Stimulated activated CD8-positive, alpha-beta memory T cell treated with anti-CD3 and anti-CD28 coated beads, Interleukin-4, amount 100 ng/mL, for 4 hours (primary cell): ENCODE measurements around the gene FN3K.
"Not testable (repeated sequence)": the region's sequence is repeated elsewhere in the genome, so short reads cannot be mapped to it uniquely, and the experiment has no call there.

Source experiments
- DNase-seq, 2 donors: peaks; one replicate each; pipeline ENCODE4 v3.0.0-alpha.2; 2020; ENCODE audit warnings: low read depth in 2 of 2, low spot score in 1 of 2

FN3K gene

DNA sequence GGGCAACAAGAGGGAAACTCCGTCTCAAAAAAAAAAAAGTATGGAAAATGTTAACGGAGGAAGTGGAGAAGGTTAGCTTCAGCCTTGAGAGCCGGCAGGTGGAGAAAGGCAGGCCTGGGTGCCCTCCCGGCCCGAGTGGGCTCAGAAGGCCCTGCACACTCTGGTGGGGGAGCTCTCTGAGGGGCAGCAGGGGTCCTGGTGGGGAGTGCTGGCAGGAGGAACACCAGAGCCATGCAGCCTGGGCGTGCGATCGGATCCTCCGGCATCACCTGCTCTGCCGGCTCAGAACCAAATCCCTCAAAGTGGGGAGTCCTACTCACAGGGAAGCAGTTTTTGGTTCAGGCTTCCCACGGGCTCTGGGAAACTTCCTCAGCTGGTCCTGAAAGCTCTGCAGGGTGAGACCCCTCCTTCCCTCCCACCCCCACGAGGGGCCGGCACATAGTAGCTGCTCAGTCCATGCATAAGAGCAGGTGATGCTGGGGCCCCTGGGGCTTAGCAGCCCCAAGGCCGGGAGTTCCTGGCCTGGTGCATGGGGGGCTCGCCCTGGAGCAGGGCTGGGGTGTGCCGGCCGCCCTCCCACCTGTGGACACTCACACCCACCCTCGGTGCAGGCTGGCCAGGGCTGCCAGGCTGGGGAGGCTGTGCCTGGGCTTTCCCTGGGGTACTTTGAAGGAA lies 1.2 kb downstream of the FN3K start:
- no peak for DNase-seq

DNA sequence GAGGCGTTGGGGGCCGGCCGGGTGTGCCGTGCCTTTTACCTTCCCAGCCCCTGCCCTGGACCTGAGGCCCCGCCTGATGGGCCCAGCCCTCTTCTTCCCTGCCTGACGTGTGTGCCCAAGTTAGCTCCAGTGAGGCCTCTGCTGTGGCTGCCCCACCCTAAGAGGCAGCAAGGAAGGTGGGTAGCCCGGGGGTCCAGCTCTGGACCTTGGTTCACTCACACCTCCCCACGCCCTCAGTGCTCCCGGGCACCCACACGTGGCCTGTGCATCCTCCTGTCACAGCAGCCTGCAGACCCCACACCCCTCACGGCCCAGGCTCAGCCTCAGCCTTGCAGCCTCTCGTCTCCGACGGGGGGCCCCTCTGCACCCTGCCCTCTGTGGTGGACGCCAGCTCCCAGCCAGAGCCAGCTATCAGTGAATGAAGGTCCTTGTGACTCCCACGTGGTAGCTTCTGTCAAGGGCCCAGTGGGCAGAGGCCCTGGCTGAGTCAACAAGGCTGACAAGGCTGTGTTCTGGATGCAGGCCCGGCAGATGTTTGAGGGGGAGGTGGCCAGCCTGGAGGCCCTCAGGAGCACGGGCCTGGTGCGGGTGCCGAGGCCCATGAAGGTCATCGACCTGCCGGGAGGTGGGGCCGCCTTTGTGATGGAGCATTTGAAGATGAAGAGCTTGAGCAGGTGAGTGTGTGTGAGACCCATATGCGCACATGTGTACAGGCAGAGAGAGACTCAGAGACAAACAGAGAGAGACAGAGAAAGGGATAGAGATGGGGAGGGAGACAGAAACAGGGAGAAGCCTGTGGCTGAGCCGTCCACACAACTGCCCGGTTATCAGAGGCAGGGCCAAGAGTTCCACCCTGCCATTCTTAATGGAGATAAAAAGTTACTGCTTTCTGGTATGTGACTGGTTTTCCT lies 2.8 kb downstream of the FN3K start:
- no peak for DNase-seq

DNA sequence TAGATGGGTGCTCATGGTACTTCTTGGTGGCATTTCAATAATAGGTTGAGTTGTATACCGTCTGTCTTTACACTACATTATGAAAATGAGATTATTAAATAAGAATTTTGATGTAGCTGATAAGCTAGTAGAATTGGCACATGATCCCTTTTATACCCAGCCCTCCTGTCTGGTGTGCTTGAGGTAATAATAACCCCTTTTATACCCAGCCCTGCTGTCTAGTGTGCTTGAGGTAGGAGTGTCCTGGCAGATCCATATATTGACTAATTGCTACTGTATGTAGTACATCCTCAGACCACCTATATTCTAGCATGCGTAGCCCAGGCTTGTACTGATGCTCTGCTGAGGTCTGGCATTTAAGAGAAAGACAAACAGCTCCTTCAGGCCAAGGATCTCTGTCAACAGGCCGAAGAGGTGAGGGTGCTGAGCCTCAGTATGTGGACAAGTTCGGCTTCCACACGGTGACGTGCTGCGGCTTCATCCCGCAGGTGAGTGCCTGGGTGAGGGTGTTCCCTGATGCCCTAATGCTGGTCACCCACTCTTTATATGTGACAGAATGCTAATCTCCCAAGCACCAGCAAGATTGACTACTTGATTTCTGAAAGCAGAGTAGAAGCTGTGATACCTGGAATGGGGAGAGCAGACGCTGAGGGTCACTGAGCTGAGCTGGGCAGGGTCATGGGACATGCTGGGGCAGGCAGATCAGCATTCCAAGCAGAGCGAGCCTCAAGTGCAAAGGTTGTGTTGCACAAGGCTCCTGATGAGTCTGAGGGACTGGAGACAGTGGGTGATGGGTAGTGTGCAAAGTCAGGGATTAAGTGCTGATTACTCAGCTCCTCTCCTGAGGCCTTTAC lies 5.7 kb downstream of the FN3K start:
- DNase-seq: no peak

DNA sequence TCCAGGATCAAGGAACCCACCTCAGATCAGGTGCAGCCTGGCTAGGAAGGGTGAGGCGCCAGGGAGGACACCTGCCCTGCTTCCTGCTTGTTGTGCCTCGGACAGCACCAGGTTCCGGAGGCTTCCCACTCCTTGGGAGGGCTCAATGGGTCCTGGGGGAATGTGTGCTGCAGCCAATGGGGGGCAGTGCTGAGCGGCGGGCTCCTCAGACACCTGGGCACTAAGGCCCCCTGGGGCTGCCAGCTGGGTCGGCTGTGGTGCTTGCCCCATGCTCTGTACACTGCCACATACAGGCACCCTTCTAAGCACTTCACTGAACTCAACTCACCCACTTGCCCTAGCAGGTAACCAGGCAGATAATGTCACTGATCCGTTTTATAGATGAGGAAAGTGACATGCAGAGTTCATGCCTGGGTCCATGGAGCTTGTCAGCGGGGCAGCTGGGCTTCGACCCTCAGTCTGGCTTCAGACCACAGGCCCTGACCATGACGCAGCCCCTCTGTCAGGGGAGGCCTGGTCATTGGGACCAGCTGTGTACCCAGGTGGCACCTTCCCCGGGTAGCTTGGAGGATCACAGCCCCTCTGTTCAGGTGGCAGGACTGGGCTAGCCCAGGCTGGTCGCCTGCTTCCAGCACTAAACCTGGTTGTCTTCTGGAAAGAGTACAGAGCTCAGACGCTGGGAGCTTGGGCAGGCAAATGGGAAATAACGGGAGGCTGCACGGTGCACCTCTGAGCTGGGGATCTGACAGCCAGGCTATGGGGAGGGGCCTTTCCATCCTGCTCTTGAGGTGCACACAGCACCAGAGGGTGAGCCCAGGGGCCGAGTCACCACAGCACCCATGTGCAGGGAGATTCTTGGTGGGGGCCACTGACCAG lies 8.2 kb downstream of the FN3K start:
- no peak for DNase-seq

DNA sequence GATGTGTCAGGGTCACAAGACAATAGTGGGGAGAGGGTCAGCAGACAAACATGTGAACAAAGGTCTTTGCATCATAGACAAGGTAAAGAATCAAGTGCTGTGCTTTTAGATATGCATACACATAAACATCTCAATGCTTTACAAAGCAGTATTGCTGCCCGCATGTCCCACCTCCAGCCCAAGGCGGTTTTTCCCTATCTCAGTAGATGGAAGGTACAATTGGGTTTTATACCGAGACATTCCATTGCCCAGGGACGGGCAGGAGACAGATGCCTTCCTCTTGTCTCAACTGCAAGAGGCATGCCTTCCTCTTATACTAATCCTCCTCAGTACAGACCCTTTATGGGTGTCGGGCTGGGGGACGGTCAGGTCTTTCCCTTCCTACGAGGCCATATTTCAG lies 9.3 kb downstream of the FN3K start:
- not testable (repeated sequence) for DNase-seq

DNA sequence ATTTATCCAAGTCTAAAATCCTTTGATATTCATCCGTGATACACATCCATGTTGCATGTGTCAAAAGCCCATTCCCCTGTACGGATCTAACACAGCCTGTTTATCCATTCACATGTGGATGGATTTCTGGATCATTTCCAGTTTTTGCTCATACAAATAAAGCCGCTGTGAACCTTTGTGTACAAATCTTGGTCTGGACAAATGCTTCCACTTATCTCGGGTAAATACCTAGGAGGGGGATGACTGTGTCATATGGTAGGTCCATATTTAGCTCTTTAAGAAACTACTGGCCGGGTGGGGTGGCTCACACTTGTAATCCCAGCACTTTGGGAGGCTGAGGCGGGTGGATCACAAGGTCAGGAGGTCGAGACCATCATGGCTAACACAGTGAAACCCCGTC lies 10.1 kb downstream of the FN3K start:
- no peak for DNase-seq

DNA sequence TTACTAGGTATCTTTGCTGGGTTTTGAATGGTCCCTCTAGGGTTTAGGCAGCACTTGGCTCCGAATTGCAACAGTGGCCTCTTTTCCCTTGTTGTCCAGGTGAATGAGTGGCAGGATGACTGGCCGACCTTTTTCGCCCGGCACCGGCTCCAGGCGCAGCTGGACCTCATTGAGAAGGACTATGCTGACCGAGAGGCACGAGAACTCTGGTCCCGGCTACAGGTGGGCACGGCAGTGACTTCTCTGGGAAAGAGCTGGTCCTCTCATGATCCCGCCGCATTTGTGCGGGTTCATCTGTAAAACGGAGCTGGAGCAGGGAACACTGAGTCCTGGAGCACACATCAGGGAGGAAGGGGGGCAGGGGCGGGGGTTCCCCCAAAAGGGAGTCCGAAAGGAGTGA lies 13.3 kb downstream of the FN3K start:
- no peak for DNase-seq

DNA sequence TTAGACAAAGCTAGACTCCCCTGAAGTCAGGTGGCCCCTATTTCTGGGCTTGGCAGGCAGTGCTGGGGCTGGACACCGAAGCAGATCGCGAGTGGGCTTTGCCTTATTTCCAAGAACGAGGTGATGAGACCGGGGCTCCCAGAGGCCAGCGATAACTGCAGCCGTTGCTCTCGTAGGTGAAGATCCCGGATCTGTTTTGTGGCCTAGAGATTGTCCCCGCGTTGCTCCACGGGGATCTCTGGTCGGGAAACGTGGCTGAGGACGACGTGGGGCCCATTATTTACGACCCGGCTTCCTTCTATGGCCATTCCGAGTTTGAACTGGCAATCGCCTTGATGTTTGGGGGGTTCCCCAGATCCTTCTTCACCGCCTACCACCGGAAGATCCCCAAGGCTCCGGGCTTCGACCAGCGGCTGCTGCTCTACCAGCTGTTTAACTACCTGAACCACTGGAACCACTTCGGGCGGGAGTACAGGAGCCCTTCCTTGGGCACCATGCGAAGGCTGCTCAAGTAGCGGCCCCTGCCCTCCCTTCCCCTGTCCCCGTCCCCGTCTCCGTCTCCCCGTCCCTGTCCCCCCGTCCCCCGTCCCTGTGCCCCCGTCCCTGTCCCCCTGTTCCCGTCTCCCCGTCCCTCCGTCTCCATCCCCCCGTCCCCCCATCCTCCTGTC lies 15.0 kb downstream of the FN3K start:
- no peak for DNase-seq

DNA sequence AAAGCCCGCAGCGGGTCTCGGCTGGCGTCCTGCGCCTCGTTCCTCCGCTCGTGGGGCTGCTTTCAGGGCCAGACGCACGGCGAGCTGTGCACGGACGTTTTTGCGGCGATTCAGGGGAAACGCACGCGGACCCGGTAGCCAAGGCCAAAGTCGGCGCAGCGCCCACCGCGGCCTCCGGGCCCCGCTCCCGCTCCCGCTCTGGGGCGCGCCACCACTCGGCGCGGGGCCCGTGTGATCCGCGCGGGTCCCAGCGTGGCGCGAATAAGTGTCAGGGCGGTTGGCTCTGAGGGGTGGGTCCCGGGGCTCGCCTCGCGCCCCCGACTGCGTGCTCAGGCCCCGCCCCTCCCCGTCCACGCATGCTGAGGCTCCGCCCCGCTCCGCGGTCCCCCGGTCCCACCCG lies 15.8 kb downstream of the FN3K start:
- DNase-seq: no peak

DNA sequence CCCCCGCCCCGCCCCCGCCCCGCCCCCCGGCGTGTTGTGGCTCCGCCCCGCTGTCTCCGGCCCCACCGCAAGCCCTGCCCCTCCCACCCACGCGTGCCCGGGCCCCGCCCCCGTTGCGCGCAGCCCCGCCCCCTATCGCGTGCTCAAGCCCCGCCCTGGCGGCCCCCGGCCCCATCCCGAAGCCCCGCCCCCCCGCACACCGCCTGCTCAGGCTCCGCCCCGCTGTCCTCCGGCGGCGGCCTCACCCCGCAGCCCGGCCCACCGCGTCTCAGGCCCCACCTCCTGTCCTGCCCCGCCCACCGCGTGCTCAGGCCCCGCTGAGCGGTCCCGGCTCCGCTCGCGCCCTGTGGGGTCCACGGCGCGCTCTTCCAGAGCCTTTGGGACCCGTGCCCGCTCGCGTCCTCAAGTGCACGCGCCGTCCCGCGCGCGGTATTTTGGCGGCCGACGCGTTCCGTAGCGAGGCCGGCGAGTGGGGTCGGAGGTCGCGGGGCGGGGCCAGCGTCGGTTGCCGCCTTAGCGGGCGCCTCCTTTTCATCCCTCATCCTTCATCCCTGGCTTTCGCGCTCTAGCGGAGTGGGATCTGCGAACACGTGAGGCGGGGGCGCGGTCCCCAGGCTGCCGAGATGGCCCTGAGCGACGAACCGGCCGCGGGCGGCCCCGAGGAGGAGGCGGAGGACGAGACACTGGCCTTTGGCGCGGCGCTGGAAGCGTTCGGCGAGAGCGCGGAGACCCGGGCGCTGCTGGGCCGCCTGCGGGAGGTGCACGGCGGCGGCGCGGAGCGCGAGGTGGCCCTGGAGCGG lies 16.4 kb downstream of the FN3K start, which contains the start of gene TBCD:
Gene TBCD, plus strand, starts transcription at position 495 of the 800 bp plus-strand sequence. Its CDS starts 129 bp downstream, at position 624.
- peak; percentile 59 to 78 for DNase-seq

DNA sequence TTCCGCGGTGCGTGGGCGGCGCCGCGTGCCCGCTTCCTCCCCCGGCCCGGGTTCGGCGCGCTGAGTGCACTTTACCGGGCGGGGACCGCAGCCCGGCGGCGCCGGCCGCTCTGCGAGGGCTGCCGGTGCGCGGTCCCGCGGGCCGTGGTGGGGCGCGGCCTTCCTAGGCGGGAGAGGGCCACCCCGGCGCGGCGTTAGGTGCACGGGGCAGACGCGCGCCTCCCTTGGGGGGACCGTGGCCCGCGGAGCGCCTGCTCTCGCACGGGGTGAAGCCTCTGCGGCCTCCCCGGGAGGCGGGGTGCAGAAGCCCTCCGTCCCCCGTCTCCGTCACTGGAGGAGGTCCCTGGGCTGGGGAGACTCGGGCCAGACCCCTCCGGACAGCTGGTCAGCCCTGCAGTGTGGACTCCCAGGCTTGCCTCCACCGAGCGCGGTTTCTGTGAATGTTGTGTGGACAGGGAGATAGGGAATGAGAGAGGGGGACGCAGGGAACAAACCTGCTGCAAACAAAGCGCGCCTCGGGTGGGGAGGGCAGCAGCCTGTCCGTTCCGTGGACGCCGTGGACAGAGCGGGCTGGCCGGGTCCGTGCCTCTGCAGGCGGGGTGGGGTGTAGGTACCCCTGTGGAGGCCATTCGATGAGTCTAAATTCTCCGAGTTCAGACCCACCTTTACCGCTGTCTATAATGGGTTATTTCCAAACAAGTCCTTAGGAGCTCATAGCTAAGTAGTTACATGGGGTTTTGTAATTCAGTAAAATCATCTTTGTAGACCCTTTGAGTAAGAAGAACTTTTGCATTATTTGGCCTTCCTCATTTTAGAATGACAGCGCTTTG lies 17.2 kb downstream of the FN3K start:
- no peak for DNase-seq

DNA sequence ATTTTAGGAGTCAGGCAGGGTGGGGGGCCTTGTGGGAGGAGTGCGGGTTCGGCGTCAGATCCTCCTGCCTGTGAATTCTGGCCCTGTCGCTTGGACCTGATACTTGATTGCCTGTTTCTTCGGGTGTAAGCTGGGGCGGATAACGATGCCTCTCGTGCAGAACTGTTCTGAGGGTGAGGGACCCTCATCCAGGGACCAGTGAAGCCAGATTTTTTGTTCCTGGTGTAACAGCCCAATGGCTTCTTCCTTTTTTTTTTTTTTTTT lies 17.7 kb downstream of the FN3K start:
- no peak for DNase-seq

DNA sequence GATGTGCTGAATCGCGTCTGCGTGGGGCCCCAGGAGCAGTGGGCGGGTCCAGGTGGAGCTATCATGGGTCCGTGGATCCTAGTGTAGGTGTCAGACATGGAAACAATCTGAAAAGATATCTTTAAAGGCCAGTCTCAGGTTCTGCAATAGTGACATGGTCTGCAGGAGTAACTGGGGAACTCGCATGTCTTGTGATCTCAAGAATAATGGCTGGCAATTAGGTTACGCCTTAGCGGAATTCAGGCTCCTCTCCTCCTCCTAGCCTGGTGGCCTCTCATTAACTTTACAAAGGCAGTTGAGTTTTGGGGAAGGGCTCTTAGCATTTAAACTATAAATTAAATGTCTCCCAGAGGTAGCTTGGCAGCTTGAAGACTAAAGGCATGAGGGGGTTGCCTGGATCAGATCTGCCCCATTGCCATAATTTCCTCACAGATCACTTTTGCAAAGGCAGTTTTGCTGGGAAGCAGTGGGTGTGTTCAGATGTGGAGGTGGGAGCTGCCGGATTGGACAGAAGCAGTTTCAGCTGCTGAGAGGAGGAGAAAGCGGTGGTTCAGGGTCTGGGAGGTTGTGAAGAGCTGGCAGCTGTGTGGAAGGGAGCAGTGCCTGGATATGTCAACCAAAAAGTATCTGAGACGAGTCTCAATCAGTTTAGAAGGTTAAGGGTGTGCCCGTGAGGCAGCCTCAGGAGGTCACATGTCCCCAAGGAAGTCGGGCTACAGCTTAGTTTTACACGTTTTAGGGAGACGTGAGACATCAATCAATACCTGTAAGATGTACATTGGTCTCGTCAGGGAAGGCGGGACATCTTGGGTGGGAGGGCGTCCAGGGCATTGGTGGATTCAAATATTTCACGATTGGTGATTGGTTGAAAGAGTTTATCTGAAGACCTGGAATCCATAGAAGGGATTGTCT lies 19.1 kb downstream of the FN3K start:
- DNase-seq: no peak

DNA sequence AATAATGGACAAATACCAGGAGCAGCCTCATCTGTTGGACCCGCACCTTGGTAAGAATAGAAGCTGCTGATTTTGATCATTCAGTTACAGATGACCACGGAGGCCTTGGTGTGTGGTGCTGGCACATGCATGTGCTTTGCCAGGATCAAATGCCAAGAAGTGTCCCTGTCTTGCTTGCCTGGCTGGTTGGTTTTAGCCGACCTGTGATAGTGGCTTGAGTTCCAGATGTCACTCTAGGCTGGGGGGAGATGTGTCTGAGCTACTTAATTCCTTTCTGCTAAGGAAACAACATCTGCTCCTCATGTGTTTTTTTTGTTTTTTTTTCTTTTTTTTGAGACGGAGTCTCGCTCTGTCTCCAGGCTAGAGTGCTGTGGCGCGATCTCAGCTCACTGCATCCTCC lies 20.8 kb downstream of the FN3K start:
- no peak for DNase-seq

DNA sequence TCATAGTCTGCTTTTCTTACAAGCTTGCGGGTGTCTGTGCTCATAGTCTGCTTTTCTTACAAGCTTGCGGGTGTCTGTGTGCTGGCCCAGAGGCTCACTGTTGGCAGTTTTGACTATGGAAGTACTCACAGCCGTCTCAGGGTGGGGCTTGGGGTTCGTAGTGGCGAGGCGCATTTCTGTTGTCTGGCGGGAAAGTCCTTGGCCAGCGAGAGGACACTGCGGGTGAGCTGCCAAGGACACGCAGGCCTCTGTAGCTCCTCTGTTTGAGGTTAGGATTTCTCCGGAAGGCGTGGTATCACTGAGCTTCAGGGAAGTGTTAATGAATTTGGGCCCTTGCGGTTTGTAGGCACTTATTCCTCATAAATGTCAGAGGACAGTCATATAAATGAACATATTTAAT lies 30.0 kb downstream of the FN3K start:
- no peak for DNase-seq

DNA sequence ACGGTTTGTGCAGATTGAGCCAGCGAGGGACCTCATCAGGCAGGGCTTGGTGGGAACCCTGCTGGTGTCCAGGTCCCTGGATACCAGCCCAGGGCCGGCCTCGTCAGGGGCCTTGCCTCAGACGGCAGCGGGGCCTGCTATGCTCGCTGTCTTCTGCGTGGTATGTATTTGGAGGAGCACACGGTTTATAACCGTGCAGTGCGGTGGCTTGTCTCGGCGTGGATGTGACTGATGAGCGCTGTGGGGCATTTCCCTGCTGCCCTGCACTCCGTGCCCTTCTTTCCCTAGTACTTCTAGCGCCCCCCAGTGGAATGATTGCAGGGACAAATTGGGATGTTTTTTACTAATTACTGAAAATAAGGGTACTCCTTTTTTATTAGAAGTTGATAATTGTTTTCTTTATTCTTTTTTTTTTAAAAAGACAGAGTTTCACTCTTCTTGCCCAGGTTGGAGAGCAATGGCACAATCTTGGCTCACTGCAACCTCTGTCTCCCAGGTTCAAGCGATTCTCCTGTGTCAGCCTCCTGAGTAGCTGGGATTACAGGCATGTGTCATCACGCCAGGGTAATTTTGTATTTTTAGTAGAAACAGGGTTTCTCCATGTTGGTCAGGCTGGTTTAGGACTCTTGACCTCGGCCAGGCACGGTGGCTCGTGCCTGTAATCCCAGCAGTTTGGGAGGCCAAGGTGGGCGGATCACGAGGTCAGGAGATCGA lies 31.8 kb downstream of the FN3K start:
- peak in 1 of 2 donors; percentile 21 for DNase-seq

DNA sequence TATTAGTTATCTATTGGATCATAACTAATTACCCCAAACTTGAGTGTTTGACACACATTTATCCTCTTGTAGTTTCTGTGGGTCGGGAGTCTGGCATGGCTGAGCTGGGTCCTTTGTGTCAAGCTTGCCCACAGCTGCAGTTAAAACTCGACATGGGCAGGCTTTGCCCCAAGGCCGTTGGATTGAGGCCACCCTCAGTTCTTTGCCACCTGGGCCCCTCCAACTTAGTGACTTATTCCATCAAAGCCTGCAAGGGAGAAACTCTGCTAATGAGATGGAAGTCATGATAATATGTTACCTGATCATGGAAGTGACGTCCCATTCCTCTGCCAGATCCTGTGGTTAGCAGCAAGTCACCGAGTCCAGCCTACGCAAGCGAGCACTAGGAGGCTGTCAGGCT lies 33.6 kb downstream of the FN3K start:
- no peak for DNase-seq
